Keratinocyte (primary cell): ENCODE measurements around the gene SOHLH2.

Experiments used
- EZH2 ChIP-seq: IDR thresholded peaks from one replicate; pipeline ENCODE4 v1.6.1; 2012; ENCODE audit warnings: inconsistent platforms, mild to moderate bottlenecking, low read length, moderate library complexity
- TF ChIP-seq, protein P1 (sequence below), 3 experiments: IDR thresholded peaks in 1 of 3; conservative IDR thresholded peaks in 1 of 3; optimal IDR thresholded peaks in 1 of 3; 2 replicates in 2 of 3; 3 replicates in 1 of 3; pipeline versions ENCODE3 to v1.5.1; 2011; ENCODE audit warnings: low read length in 3 of 3, mild to moderate bottlenecking in 3 of 3, moderate library complexity in 2 of 3, control low read depth in 1 of 3, inconsistent platforms in 1 of 3; ENCODE audit not compliant: insufficient read depth in 2 of 3; ENCODE audit errors: extremely low read depth in 1 of 3

GRCh38 chr13:36183901-36184300 lies 30.5 kb downstream of the SOHLH2 start:
- TF ChIP-seq, protein P1, sequence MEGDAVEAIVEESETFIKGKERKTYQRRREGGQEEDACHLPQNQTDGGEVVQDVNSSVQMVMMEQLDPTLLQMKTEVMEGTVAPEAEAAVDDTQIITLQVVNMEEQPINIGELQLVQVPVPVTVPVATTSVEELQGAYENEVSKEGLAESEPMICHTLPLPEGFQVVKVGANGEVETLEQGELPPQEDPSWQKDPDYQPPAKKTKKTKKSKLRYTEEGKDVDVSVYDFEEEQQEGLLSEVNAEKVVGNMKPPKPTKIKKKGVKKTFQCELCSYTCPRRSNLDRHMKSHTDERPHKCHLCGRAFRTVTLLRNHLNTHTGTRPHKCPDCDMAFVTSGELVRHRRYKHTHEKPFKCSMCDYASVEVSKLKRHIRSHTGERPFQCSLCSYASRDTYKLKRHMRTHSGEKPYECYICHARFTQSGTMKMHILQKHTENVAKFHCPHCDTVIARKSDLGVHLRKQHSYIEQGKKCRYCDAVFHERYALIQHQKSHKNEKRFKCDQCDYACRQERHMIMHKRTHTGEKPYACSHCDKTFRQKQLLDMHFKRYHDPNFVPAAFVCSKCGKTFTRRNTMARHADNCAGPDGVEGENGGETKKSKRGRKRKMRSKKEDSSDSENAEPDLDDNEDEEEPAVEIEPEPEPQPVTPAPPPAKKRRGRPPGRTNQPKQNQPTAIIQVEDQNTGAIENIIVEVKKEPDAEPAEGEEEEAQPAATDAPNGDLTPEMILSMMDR (optimal IDR thresholded peaks at IDR 0.05 in 1 of 3, IDR thresholded peaks at IDR 0.05 in 1 of 3, conservative IDR thresholded peaks at IDR 0.05 in 1 of 3; ENCODE audit: extremely low read depth in 1 of 3, insufficient read depth in 2 of 3, low read length in 3 of 3), result no peak
- TF ChIP-seq EZH2, result no peak
